HepG2 (cell line): ENCODE results near the gene MED15. TPM values are rescaled to one million over a fixed set of nuclear protein-coding genes. Genes with fewer than 3 reads are reported as not detected.

Experiments used
- ATAC-seq: fragments of 200-7000 bp; cut with Tn5 transposase; 3 replicates; pipeline ENCODE4 v1.9.1; 2020; ENCODE audit warnings: mild to moderate bottlenecking, moderate library complexity
- BruUV-seq: library from RNA; stranded (reverse); fragments of 400-500 nt; replicated peaks from 2 replicates; lab custom pipeline; 2021; lab: Mats Ljungman, UMichigan
- CTCF ChIA-PET: fragments of 300-600 bp; formaldehyde crosslinking; extraction: SDS; loops from one replicate; lab custom pipeline; 2021; ENCODE audit warnings: low total read pairs, inconsistent platforms, low intra/inter-chr PET ratio; lab: Yijun Ruan, JAX
- POLR2A ChIA-PET: fragments of 350-600 bp; sonication (Branson Sonifier 250); formaldehyde crosslinking; loops from one replicate; lab custom pipeline; 2020; ENCODE audit warnings: antibody characterized with exemption, inconsistent platforms; lab: Yijun Ruan, JAX
- DNase-seq: peaks from one replicate; pipeline ENCODE4 v3.0.0-alpha.2; 2015; ENCODE audit warnings: low spot score
- FAIRE-seq: peaks from 3 replicates; lab custom pipeline; 2011; peaks lifted over from hg19 to GRCh38; lab: Jason Lieb, UNC
- H2AFZ ChIP-seq: one replicate; pipeline ENCODE4 v1.6.1; 2011; ENCODE audit warnings: low read length, inconsistent platforms
- H3K27ac ChIP-seq: fragments of 300-600 bp; 3 replicates; pipeline ENCODE4 v1.8.0; 2011; ENCODE audit warnings: mixed run types, mild to moderate bottlenecking, mixed read lengths, low read length, inconsistent platforms; ENCODE audit not compliant: insufficient read depth; ENCODE audit errors: extremely low read length
- H3K27me3 ChIP-seq, 2 experiments: fragments of 200-600 bp in 1 of 2; 2 replicates in 1 of 2; 3 replicates in 1 of 2; pipeline versions ENCODE4 v1.6.0 to v1.8.0; 2011; ENCODE audit warnings: low read length in 2 of 2, mild to moderate bottlenecking in 2 of 2, moderate library complexity in 2 of 2, inconsistent platforms in 1 of 2; ENCODE audit not compliant: insufficient read depth in 2 of 2, control insufficient read depth in 1 of 2
- H3K36me3 ChIP-seq, 2 experiments: fragments of 200-600 bp in 1 of 2; replicated peaks in 1 of 2; 2 replicates in 1 of 2; 3 replicates in 1 of 2; pipeline versions ENCODE4 v1.5.1 to v1.8.0; 2011; ENCODE audit warnings: low read length in 2 of 2, inconsistent platforms in 1 of 2; ENCODE audit not compliant: insufficient read depth in 2 of 2, control insufficient read depth in 1 of 2
- H3K4me1 ChIP-seq: 2 replicates; pipeline ENCODE4 v1.5.1; 2012; ENCODE audit warnings: low read length, inconsistent platforms; ENCODE audit not compliant: insufficient read depth
- H3K4me2 ChIP-seq: 2 replicates; pipeline ENCODE4 v1.6.0; 2011; ENCODE audit warnings: low read depth, low read length, inconsistent platforms
- H3K4me3 ChIP-seq, 3 experiments: fragments of 200-600 bp in 1 of 3; sonication (generic), shearing (Covaris generic) in 1 of 3; replicated peaks in 1 of 3; 2 replicates each; pipeline ENCODE4 v1.5.1; 2011 to 2016; ENCODE audit warnings: low read length in 3 of 3, inconsistent platforms in 2 of 3, low read depth in 2 of 3, mild to moderate bottlenecking in 2 of 3, control low read depth in 1 of 3, mixed read lengths in 1 of 3; ENCODE audit not compliant: insufficient read depth in 1 of 3
- H3K79me2 ChIP-seq: one replicate; pipeline ENCODE4 v1.6.1; 2011; ENCODE audit warnings: low read length, inconsistent platforms; ENCODE audit not compliant: insufficient read depth
- H3K9ac ChIP-seq: 2 replicates; pipeline ENCODE4 v1.6.0; 2011; ENCODE audit warnings: mild to moderate bottlenecking, low read depth, low read length, inconsistent platforms; ENCODE audit not compliant: insufficient read depth
- H3K9me3 ChIP-seq: 2 replicates; pipeline ENCODE4 v1.5.1; 2012; ENCODE audit warnings: mild to moderate bottlenecking, low read length
- H4K20me1 ChIP-seq: 2 replicates; pipeline ENCODE4 v1.6.0; 2011; ENCODE audit warnings: inconsistent platforms, mild to moderate bottlenecking, low read length, moderate library complexity; ENCODE audit not compliant: insufficient read depth
- NFAT5 ChIP-seq: sonication (generic); formaldehyde crosslinking; IDR thresholded peaks from 2 replicates; pipeline ENCODE4 v1.4.0; 2020; ENCODE audit warnings: missing genetic modification reagents
- NRL ChIP-seq: sonication (generic); formaldehyde crosslinking; IDR thresholded peaks from 2 replicates; pipeline ENCODE4 v1.5.0; 2020; ENCODE audit warnings: missing genetic modification reagents, mild to moderate bottlenecking, moderate library complexity, borderline replicate concordance
- ZNF572 ChIP-seq: sonication (generic); formaldehyde crosslinking; IDR thresholded peaks from 2 replicates; pipeline ENCODE4 v1.5.1; 2020; ENCODE audit warnings: mild to moderate bottlenecking, missing genetic modification reagents
- WGBS: methylation state at CpG from one replicate; pipeline ENCODE4 v1.1.6; 2017; ENCODE audit warnings: low lambda C conversion rate; 5-methylcytosine and 5-hydroxymethylcytosine counted together
- in situ Hi-C: cut with HindIII; loops from 2 replicates; pipeline ENCODE4 v1.10.0; 2017; ENCODE audit warnings: low pct_unique_long_range_greater_than_20kb; ENCODE audit not compliant: extremely low pct_ligation_motif_present
- intact Hi-C: fragments of 100-400 bp; cut with micrococcal nuclease; formaldehyde crosslinking; loops from one replicate; pipeline ENCODE4 v1.10.0; 2022; ENCODE audit not compliant: unreplicated experiment
- polyA plus RNA-seq, 8 experiments: library from polyadenylated mRNA; depleted of rRNA in 3 of 8; stranded (reverse) in 7 of 8; unstranded in 1 of 8; fragments of >200 nt; fragmentation: Illumina TruSeq in 4 of 8; extraction: Trizol in 4 of 8; gene quantifications; 2 replicates each; pipeline versions ENCODE4 v1.2.1 to v1.2.3, GENCODE V29; 2011 to 2016; ENCODE audit warnings: low read depth in 4 of 8, missing spikeins in 1 of 8, mixed read lengths in 1 of 8; ENCODE audit not compliant: insufficient read depth in 1 of 8
- total RNA-seq, 5 experiments: library from RNA; depleted of rRNA; stranded (reverse); fragments of >200 nt; fragmentation: Illumina TruSeq; extraction: Trizol; gene quantifications; 2 replicates each; pipeline ENCODE4 v1.2.3, GENCODE V29; 2016; ENCODE audit warnings: low read depth in 1 of 5

Gene MED15
- total and polyA plus RNA-seq, 2 of the 13 experiments (the other 11 are each of a cell fraction or from before 2014, with no cell fraction given), result 14.3 to 27.0 TPM

DNA sequence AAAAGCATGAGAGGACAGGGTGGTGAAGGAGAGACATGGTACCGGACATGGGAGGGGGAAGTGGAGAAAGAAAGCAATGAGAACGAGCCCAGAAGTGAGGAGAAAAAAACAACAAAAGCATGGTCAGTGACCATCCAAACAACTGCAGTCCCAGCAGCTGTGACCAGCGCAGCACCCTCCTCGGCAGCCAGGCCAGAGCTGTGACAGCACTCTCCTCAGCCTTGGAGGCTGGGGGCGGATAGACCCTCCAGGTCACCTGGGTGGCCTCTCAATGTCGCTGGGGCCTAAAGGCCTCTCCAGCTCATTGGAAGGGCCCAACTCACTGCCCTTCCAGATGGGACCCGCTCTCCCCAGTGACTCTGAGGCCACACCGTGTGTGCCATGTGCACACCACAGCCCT, 103.3 kb downstream of the MED15 start:
- no peak for DNase-seq
- 20% methylated on average over 4 of the region's 8 CpGs for WGBS
- BruUV-seq, result no TSS peak
- in situ Hi-C loops (loop anchor here (10.0 kb wide), 1 partner anchor 84 kb away; no protein-coding TSS in a partner anchor), intact Hi-C loops (no loop called here)
- no peak for TF ChIP-seq NRL (CRISPR knock-in tag)
- TF ChIP-seq ZNF572 (CRISPR knock-in tag), result no peak
- no peak for TF ChIP-seq NFAT5
- POLR2A ChIA-PET, result no interaction called here
- no peak overlapping the region for H3K4me3 ChIP-seq
- no peak overlapping the region for H2AFZ ChIP-seq
- H4K20me1 ChIP-seq, result no peaks in the 10 kb centered on the region
- no peak overlapping the region for H3K4me2 ChIP-seq
- peaks cover 3 to 81% of the 10 kb centered on the region in 2 experiments; a peak in 4 of 5 replicates for H3K27me3 ChIP-seq
- H3K4me1 ChIP-seq, result peaks cover 12% of the 10 kb centered on the region; the same call in 1 of the 2 replicates
- no peaks in the 10 kb centered on the region for H3K79me2 ChIP-seq
- no peak for FAIRE-seq
- H3K9ac ChIP-seq, result no peak overlapping the region
- H3K27ac ChIP-seq, result no peak overlapping the region
- no peaks in the 10 kb centered on the region for H3K9me3 ChIP-seq
- CTCF ChIA-PET, result no interaction called here
- no peak for ATAC-seq
- H3K36me3 ChIP-seq, result no peaks in the 10 kb centered on the region
